Measurements from ENCODE around the gene C16orf74. TPM values are rescaled to one million over a fixed set of nuclear protein-coding genes. Genes with fewer than 3 reads are reported as not detected.

Gene C16orf74
- total RNA-seq, 1 donor from 2014 or later, result 1.6 TPM

DNA sequence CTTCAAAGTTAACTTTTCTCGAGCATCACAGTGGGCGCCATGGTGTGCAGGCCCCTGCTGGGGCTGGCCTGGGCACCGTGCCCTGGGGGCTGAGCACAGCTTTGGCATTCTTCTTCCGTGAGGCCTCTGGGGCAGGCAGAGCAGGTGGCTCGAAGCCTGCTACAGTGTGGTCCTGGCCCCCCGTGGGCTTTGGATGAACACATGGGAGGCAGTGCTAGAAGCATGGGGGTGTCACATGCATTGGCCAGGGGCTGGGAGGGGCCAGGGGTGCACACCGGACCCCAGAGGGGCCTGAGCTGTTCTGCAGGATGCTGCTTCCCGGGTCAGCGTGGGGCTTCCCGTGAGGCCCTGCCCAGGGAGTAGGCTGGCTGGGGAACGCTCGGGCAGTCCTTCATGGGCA lies 12.1 kb upstream of the C16orf74 start:
- peaks cover 7% of the 10 kb centered on the region for H3K27me3 Mint-ChIP-seq (ENCODE audit: low read depth)

GRCh38 chr16:85761861-85762260 lies 11.0 kb upstream of the C16orf74 start:
- Mint-ChIP-seq H3K27me3 (ENCODE audit: low read depth) (peaks cover 7% of the 10 kb centered on the region), H3K4me3 (ENCODE audit: unreplicated experiment) (no peak overlapping the region)
- TF ChIP-seq CTCF (IDR thresholded peaks at IDR 0.05), result no peak

More for the DNA sequence above, 12.1 kb upstream of the C16orf74 start:
- no peaks in the 10 kb centered on the region for H3K36me3 Mint-ChIP-seq (ENCODE audit: low read depth)
- H3K4me1 Mint-ChIP-seq (ENCODE audit: low read depth), result peaks cover 8% of the 10 kb centered on the region
- H3K4me3 Mint-ChIP-seq (ENCODE audit: unreplicated experiment), result no peak overlapping the region
- no peaks in the 10 kb centered on the region for H3K9me3 Mint-ChIP-seq (ENCODE audit: low read depth)
- no peak overlapping the region for H3K27ac Mint-ChIP-seq (ENCODE audit: unreplicated experiment)
- TF ChIP-seq CTCF (IDR thresholded peaks at IDR 0.05), result no peak
- no peak for DNase-seq (ENCODE audit: low spot score)

GRCh38 chr16:85759631-85760419 lies 8.9 kb upstream of the C16orf74 start:
- Mint-ChIP-seq H3K9me3 (ENCODE audit: low read depth) (no peaks in the 10 kb centered on the region), H3K4me1 (ENCODE audit: low read depth) (peaks cover 13% of the 10 kb centered on the region), H3K36me3 (ENCODE audit: low read depth) (no peaks in the 10 kb centered on the region), H3K27ac (ENCODE audit: unreplicated experiment) (no peak overlapping the region), H3K4me3 (ENCODE audit: unreplicated experiment) (no peak overlapping the region), H3K27me3 (ENCODE audit: low read depth) (peaks cover 7% of the 10 kb centered on the region)
- TF ChIP-seq CTCF (IDR thresholded peaks at IDR 0.05), result peak; percentile 49
- DNase-seq (ENCODE audit: low spot score), result no peak

More at GRCh38 chr16:85761861-85762260, 11.0 kb upstream of the C16orf74 start:
- Mint-ChIP-seq H3K27ac (ENCODE audit: unreplicated experiment) (no peak overlapping the region), H3K36me3 (ENCODE audit: low read depth) (no peaks in the 10 kb centered on the region), H3K9me3 (ENCODE audit: low read depth) (no peaks in the 10 kb centered on the region), H3K4me1 (ENCODE audit: low read depth) (peaks cover 7% of the 10 kb centered on the region)
- no peak for DNase-seq (ENCODE audit: low spot score)

- Mint-ChIP-seq H3K36me3 (ENCODE audit: low read depth) (no peaks in the 10 kb centered on the region), H3K27me3 (ENCODE audit: low read depth) (peaks cover 7% of the 10 kb centered on the region), H3K27ac (ENCODE audit: unreplicated experiment) (no peak overlapping the region), H3K9me3 (ENCODE audit: low read depth) (no peaks in the 10 kb centered on the region), H3K4me1 (ENCODE audit: low read depth) (peaks cover 17% of the 10 kb centered on the region), H3K4me3 (ENCODE audit: unreplicated experiment) (no peak overlapping the region)
- no peak for DNase-seq (ENCODE audit: low spot score)
- no peak for TF ChIP-seq CTCF (IDR thresholded peaks at IDR 0.05)
Measured at GRCh38 chr16:85759136-85759535, 8.2 kb upstream of the C16orf74 start.

DNA sequence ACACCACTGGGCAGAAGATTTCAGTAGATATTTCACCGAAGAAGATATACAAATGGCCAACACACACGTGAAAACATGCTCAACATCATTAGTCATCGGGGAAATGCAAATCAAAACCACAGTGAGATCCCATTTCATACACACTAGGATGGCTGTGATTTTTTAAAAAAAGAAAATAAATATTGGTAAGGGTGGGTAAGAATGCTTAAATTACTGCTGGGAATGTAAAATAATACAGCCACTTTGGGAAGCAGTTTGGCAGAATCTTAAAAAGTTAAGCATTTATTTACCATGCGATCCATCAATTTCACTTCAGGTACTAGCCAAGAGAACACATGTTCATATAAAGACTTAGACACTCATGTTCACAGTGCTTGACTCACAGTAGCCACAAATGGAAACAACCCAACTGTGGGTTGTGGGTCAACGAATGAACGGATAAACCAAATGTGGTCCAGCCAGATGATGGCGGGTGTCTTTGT lies 6.5 kb upstream of the C16orf74 start:
- no peaks in the 10 kb centered on the region for H3K9me3 Mint-ChIP-seq (ENCODE audit: low read depth)
- peaks cover 26% of the 10 kb centered on the region for H3K4me1 Mint-ChIP-seq (ENCODE audit: low read depth)
- H3K36me3 Mint-ChIP-seq (ENCODE audit: low read depth), result no peaks in the 10 kb centered on the region
- TF ChIP-seq CTCF (IDR thresholded peaks at IDR 0.05), result no peak
- no peak overlapping the region for H3K4me3 Mint-ChIP-seq (ENCODE audit: unreplicated experiment)
- H3K27ac Mint-ChIP-seq (ENCODE audit: unreplicated experiment), result no peak overlapping the region
- H3K27me3 Mint-ChIP-seq (ENCODE audit: low read depth), result peaks cover 9% of the 10 kb centered on the region
- no peak for DNase-seq (ENCODE audit: low spot score)

Measured in chondrocyte (in vitro differentiated cells).